Measurements from ENCODE around the gene ADAMTS10. TPM values are rescaled to one million over a fixed set of nuclear protein-coding genes. Genes with fewer than 3 reads are reported as not detected.

ADAMTS10 gene
- total and polyA plus RNA-seq, 11 donors: 4.3 to 14.7 (median 7.4) TPM

DNA sequence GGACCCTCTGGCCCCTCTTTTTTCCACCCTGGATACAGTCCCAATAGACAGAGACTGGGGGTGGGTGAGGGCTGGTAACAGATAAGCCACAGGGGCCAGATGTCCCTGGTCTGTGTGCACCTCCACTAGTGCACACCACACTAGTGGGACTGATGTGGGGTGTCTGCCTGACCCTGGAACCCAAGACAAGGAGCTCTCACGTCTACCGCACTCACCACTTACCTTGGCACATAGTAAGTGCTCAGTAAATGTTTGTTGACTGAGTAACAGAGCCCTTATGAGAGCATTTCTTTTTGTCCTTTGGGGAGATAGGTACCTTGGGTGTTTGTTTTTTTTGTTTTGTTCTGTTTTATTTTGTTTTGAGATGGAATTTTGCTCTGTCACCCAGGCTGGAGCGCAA is 73.4 kb downstream of the ADAMTS10 start:
- ATAC-seq: no peak
- H3K27me3 ChIP-seq: no peaks in the 10 kb centered on the region
- H3K36me3 ChIP-seq: peaks cover 0 to 81% (median 0%) of the 10 kb centered on the region in 9 donors
- H3K9me3 ChIP-seq: no peaks in the 10 kb centered on the region
- H3K27ac ChIP-seq: no peak overlapping the region
- no peak for DNase-seq
- WGBS, 4 donors: 90 to 94% (median 93%) methylated on average over 3 of the region's 3 CpGs
- H3K4me1 ChIP-seq: peaks cover 0 to 5% (median 0%) of the 10 kb centered on the region in 12 donors
- intact Hi-C loops (cut with DNase I): no loop called here
- TF ChIP-seq, protein P1, sequence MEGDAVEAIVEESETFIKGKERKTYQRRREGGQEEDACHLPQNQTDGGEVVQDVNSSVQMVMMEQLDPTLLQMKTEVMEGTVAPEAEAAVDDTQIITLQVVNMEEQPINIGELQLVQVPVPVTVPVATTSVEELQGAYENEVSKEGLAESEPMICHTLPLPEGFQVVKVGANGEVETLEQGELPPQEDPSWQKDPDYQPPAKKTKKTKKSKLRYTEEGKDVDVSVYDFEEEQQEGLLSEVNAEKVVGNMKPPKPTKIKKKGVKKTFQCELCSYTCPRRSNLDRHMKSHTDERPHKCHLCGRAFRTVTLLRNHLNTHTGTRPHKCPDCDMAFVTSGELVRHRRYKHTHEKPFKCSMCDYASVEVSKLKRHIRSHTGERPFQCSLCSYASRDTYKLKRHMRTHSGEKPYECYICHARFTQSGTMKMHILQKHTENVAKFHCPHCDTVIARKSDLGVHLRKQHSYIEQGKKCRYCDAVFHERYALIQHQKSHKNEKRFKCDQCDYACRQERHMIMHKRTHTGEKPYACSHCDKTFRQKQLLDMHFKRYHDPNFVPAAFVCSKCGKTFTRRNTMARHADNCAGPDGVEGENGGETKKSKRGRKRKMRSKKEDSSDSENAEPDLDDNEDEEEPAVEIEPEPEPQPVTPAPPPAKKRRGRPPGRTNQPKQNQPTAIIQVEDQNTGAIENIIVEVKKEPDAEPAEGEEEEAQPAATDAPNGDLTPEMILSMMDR (IDR thresholded peaks at IDR 0.05): no peak
- no peak for TF ChIP-seq POLR2A (IDR thresholded peaks at IDR 0.05)
- no peak overlapping the region for H3K4me3 ChIP-seq

DNA sequence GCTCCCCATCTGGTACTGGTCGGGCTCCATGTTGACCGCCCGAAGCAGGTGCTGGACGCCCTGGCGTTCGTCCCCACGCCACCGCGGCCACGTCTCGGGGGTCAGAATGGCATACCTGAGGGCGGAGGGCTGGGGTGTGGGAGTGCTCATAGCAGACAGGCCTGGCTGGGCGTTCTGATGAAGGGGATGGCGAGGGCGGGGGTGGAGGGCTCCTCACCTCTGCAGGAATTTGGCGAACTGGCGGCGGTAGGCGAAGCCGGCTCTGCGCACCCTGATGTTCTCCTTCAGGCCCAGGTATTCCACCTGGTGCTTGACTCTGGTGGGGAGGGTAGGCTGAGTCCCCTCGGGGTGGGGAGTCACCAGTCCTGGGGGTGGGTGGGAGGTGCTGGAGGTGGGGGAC is 74.2 kb downstream of the ADAMTS10 start:
- no peak for DNase-seq
- H3K36me3 ChIP-seq: peaks cover 0 to 83% (median 0%) of the 10 kb centered on the region in 9 donors
- no peak for TF ChIP-seq POLR2A (IDR thresholded peaks at IDR 0.05)
- TF ChIP-seq, protein P1 (IDR thresholded peaks at IDR 0.05): no peak
- H3K9me3 ChIP-seq: no peaks in the 10 kb centered on the region
- H3K4me1 ChIP-seq: peaks cover 0 to 5% (median 0%) of the 10 kb centered on the region in 12 donors
- no peak overlapping the region for H3K4me3 ChIP-seq
- WGBS, 4 donors: 73 to 81% (median 74%) methylated on average over 17 to 22 of the region's 22 CpGs
- intact Hi-C loops (cut with DNase I): no loop called here
- H3K27me3 ChIP-seq: no peaks in the 10 kb centered on the region
- no peak for ATAC-seq
- no peak overlapping the region for H3K27ac ChIP-seq

DNA sequence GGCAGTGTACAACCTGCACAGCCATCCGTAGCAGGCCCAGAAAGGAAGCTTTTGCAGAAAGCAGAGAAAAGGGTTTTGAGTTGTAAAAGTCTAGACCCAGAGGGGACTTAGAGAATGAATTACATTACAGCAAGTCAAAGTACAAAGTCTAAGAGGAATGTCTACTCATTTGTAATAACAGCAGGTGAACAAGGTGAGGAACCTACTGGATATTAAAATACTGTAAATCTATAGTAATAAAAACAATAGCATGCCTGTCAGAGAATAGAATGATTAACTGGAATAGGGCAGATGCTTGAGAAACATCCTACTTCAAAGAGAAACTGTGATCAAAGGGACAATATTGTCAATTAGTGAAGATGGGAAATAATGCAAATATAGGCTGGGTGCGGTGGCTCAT is 78.3 kb downstream of the ADAMTS10 start:
- peaks cover 0 to 90% (median 0%) of the 10 kb centered on the region in 9 donors for H3K36me3 ChIP-seq
- no peak for TF ChIP-seq POLR2A (IDR thresholded peaks at IDR 0.05)
- TF ChIP-seq, protein P1 (IDR thresholded peaks at IDR 0.05): no peak

DNA sequence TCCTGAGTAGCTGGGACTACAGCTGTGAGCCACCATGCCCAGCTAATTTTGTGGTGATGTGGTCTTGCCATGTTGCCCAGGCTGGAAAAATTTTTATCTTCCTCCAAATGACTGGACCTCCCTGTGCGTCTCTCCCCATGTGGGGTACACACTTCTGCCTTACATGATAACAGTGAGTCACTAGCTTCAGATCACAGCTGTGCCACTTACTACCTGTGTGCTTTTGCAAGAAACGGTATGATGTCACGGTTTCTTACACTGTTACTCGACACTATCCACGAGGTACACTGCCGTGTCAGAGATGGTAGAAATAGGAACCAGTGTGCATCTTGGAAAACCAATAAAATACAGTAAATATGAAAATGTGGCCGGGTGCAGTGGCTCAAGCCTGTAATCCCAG is 79.0 kb downstream of the ADAMTS10 start:
- WGBS, 4 donors: 81 to 85% (median 84%) methylated on average over 7 of the region's 7 CpGs
- H3K9me3 ChIP-seq: no peaks in the 10 kb centered on the region
- H3K4me3 ChIP-seq: no peak overlapping the region
- H3K36me3 ChIP-seq: peaks cover 0 to 93% (median 0%) of the 10 kb centered on the region in 9 donors
- DNase-seq: no peak
- H3K27me3 ChIP-seq: no peaks in the 10 kb centered on the region
- intact Hi-C loops (cut with DNase I): no loop called here
- no peak overlapping the region for H3K27ac ChIP-seq
- TF ChIP-seq, protein P1 (IDR thresholded peaks at IDR 0.05): no peak
- TF ChIP-seq POLR2A (IDR thresholded peaks at IDR 0.05): no peak
- no peak for ATAC-seq
- H3K4me1 ChIP-seq: peaks cover 0 to 7% (median 0%) of the 10 kb centered on the region in 12 donors

More for the DNA sequence above, 78.3 kb downstream of the ADAMTS10 start:
- Histone ChIP-seq H3K27ac (no peak overlapping the region), H3K4me3 (no peak overlapping the region), H3K27me3 (no peaks in the 10 kb centered on the region), H3K9me3 (no peaks in the 10 kb centered on the region), H3K4me1 (no peaks in the 10 kb centered on the region)
- intact Hi-C loops (cut with DNase I): no loop called here
- WGBS, 4 donors: 80 to 87% (median 84%) methylated on average over 2 of the region's 2 CpGs
- ATAC-seq: no peak
- DNase-seq: no peak

Other genes starting within 250 kb of the ADAMTS10 start
- gene ANGPTL4, start 246.6 kb downstream of the ADAMTS10 start, total RNA-seq: 100 to 1,000 TPM in 1 of 9 donors, 10 to 100 TPM in 4, 1 to 10 TPM in 4; 2.4 to 117 (median 10.8) TPM
- gene ANGPTL4, start 246.6 kb downstream of the ADAMTS10 start, polyA plus RNA-seq: 10 to 100 TPM in 1 of 2 donors, 1 to 10 TPM in 1; 9.4 to 13.6 TPM
- gene RAB11B, start 220.4 kb downstream of the ADAMTS10 start, total RNA-seq: 100 to 1,000 TPM in 8 of 9 donors, 10 to 100 TPM in 1; 56.4 to 159 (median 141) TPM
- 100 to 1,000 TPM; 124 to 126 TPM for gene RAB11B, start 220.4 kb downstream of the ADAMTS10 start, polyA plus RNA-seq
- 100 to 1,000 TPM in 4 of 9 donors, 10 to 100 TPM in 5; 67.2 to 308 (median 93.7) TPM for gene MARCHF2, start 197.4 kb downstream of the ADAMTS10 start, total RNA-seq
- gene MARCHF2, start 197.4 kb downstream of the ADAMTS10 start, polyA plus RNA-seq: 10 to 100 TPM; 50.7 to 70.3 TPM
- 100 to 1,000 TPM in 3 of 9 donors, 10 to 100 TPM in 6; 46.7 to 111 (median 95.3) TPM for gene HNRNPM, start 165.7 kb downstream of the ADAMTS10 start, total RNA-seq
- 100 to 1,000 TPM in 1 of 2 donors, 10 to 100 TPM in 1; 43.4 to 183 TPM for gene HNRNPM, start 165.7 kb downstream of the ADAMTS10 start, polyA plus RNA-seq
- 1 to 10 TPM in 2 of 9 donors, under 1 TPM in 6, not detected in 1; 0.23 to 9.9 (median 0.53) TPM for gene PRAM1, start 108.1 kb downstream of the ADAMTS10 start, total RNA-seq
- gene PRAM1, start 108.1 kb downstream of the ADAMTS10 start, polyA plus RNA-seq: under 1 TPM; 0.53 to 0.72 TPM
- 10 to 100 TPM in 7 of 9 donors, 1 to 10 TPM in 2; 5.6 to 17.2 (median 13.7) TPM for gene ZNF414, start 96.5 kb downstream of the ADAMTS10 start, total RNA-seq
- gene ZNF414, start 96.5 kb downstream of the ADAMTS10 start, polyA plus RNA-seq: 10 to 100 TPM; 20.1 to 26.6 TPM
- 10 to 100 TPM in 2 of 9 donors, 1 to 10 TPM in 7; 1.8 to 56.6 (median 5.0) TPM for gene MYO1F, start 33.3 kb downstream of the ADAMTS10 start, total RNA-seq
- gene MYO1F, start 33.3 kb downstream of the ADAMTS10 start, polyA plus RNA-seq: 1 to 10 TPM; 4.2 to 4.7 TPM
- gene NFILZ, start 19.9 kb upstream of the ADAMTS10 start, total RNA-seq: not detected
- gene NFILZ, start 19.9 kb upstream of the ADAMTS10 start, polyA plus RNA-seq: not detected
- gene ACTL9, start 88.1 kb upstream of the ADAMTS10 start, total RNA-seq: not detected
- not detected for gene ACTL9, start 88.1 kb upstream of the ADAMTS10 start, polyA plus RNA-seq
- gene OR2Z1, start 110.9 kb upstream of the ADAMTS10 start, total RNA-seq: not detected
- not detected for gene OR2Z1, start 110.9 kb upstream of the ADAMTS10 start, polyA plus RNA-seq
- 10 to 100 TPM in 6 of 9 donors, 1 to 10 TPM in 3; 7.2 to 16.2 (median 11.2) TPM for gene ZNF558, start 221.6 kb upstream of the ADAMTS10 start, total RNA-seq
- gene ZNF558, start 221.6 kb upstream of the ADAMTS10 start, polyA plus RNA-seq: 10 to 100 TPM in 1 of 2 donors, 1 to 10 TPM in 1; 5.0 to 12.5 TPM
- gene MBD3L1, start 221.7 kb upstream of the ADAMTS10 start, total RNA-seq: not detected
- not detected for gene MBD3L1, start 221.7 kb upstream of the ADAMTS10 start, polyA plus RNA-seq

Measured in heart left ventricle (tissue), 16 donors.